Ishikawa (cell line): ENCODE measurements around the gene ADAM30.

Experiments used
- CEBPB ChIP-seq: IDR thresholded peaks from 2 replicates; pipeline ENCODE4 v1.6.1; 2012
- CREB1 ChIP-seq: IDR thresholded peaks from 2 replicates; pipeline ENCODE4 v1.6.1; 2012; ENCODE audit warnings: low read depth
- EGR1 ChIP-seq: IDR thresholded peaks from 2 replicates; pipeline ENCODE4 v1.6.1; 2012
- EP300 ChIP-seq: IDR thresholded peaks from 2 replicates; pipeline ENCODE4 v1.6.1; 2012; ENCODE audit warnings: borderline replicate concordance
- FOXM1 ChIP-seq: IDR thresholded peaks from 2 replicates; pipeline ENCODE4 v1.6.1; 2012; ENCODE audit warnings: low read depth, borderline replicate concordance
- RAD21 ChIP-seq: IDR thresholded peaks from 2 replicates; pipeline ENCODE4 v1.6.1; 2012; ENCODE audit warnings: low read depth
- REST ChIP-seq: IDR thresholded peaks from 2 replicates; pipeline ENCODE4 v1.6.1; 2012; ENCODE audit warnings: low read depth, mild to moderate bottlenecking
- TCF12 ChIP-seq: IDR thresholded peaks from 2 replicates; pipeline ENCODE4 v1.6.1; 2012; ENCODE audit warnings: low read depth
- TEAD4 ChIP-seq: IDR thresholded peaks from 2 replicates; pipeline ENCODE4 v1.6.1; 2012
- ZBTB7A ChIP-seq: IDR thresholded peaks from 2 replicates; pipeline ENCODE4 v1.6.1; 2012; ENCODE audit warnings: low read depth
- TF ChIP-seq, protein P1 (sequence below): IDR thresholded peaks from 2 replicates; pipeline ENCODE4 v1.6.1; 2012

DNA sequence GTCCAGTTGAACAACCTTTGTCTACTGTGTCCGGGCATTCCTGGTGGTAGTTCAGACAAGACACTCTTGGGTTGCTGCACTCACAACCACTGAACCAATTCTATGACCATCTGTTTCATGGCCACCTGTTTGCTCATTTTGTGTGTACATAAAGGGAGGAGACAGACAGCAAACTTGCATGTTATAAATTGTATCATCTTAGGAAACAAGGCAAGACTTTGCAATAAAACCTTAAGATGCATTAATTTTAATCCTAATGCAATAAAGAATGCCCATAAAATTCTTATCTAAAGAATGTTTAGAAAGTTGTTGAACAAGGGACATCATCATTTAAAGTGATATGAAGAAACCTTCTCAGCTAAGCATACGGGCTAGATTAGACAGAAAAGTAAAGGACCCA is 34.8 kb downstream of the ADAM30 start:
- no peak for TF ChIP-seq FOXM1
- no peak for TF ChIP-seq REST
- no peak for TF ChIP-seq RAD21
- TF ChIP-seq ZBTB7A, result no peak
- no peak for TF ChIP-seq CEBPB
- TF ChIP-seq, protein P1, sequence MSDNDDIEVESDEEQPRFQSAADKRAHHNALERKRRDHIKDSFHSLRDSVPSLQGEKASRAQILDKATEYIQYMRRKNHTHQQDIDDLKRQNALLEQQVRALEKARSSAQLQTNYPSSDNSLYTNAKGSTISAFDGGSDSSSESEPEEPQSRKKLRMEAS, result no peak
- TF ChIP-seq TEAD4, result no peak
- TF ChIP-seq CREB1, result no peak
- TF ChIP-seq EP300, result no peak
- no peak for TF ChIP-seq TCF12
- no peak for TF ChIP-seq EGR1
